ENCODE results near the gene TRIM63.

TRIM63 gene

GRCh38 chr1:26031611-26032220, 35.7 kb downstream of the TRIM63 start:
- DNase-seq, result no peak

DNA sequence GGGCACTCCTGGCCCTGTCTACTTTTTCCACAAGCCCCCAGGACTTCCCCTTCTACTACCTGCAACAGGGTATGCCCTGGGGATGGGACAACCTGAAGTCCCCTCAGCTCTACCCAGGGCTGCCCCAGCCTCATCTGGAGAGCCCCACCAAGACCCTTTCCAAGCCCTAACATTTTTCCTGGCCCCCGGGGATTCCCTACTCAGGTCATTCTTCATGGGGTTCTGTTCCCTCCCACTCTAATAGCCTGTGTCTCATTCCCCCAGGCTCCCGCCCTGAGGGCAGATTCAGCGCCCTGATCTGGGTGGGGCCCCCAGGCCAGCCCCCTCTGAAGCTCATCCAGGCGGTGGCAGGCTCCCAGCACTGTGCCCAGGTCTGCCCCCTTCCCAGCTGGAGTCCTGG, 36.2 kb downstream of the TRIM63 start:
- DNase-seq, result no peak

- DNase-seq, result no peak
These were observed 37.5 kb downstream of the TRIM63 start for GRCh38 chr1:26029864-26030481.

- DNase-seq, result no peak
These were observed 38.2 kb downstream of the TRIM63 start for GRCh38 chr1:26029054-26029863.

GRCh38 chr1:26028490-26028980, 38.9 kb downstream of the TRIM63 start:
- no peak for DNase-seq

GRCh38 chr1:26027716-26028489, 39.5 kb downstream of the TRIM63 start:
- DNase-seq, result no peak

DNA sequence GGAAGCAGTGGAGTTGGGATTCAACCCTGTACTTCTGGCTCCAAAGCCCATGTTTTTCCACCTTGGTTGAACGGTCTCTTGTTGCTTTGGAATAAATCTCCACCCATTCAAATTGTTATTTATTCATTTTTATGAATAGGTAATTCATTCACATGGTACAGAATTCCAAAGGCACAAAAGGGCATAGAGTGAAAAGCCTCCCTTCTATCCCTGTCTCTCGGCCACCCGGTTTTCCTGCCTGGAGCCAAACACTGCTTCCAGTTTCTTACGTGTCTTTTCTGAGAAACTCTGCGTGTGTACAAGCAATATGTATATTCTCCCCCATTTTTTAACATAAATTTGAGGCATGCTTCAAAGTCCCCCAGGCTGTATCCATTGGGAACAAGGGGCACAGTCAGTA, 41.9 kb downstream of the TRIM63 start:
- DNase-seq, result no peak

DNA sequence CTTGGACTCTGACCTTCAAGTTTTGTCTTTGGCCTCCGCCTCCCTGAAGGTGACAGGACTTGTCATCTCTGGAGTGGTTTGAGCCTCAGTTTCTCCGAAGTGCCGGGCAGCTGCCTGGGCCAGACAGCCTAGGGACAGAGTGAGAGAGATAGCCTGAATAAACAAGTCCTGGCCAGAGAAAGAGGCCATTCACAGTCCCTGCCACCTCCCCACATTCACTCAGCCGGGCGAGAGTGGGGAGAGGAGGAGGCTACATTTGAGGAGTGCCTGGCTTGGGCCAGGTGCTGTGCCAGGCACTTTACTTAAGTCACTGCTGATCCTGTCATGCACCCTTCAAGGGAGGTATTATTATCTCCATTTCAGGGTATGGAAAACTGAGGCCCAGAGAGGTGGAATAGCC, 42.4 kb downstream of the TRIM63 start:
- no peak for DNase-seq

- DNase-seq, result no peak
These were observed 43.6 kb downstream of the TRIM63 start for GRCh38 chr1:26023826-26024225.

- DNase-seq, result no peak
These were observed 44.4 kb downstream of the TRIM63 start for GRCh38 chr1:26023009-26023408.

DNA sequence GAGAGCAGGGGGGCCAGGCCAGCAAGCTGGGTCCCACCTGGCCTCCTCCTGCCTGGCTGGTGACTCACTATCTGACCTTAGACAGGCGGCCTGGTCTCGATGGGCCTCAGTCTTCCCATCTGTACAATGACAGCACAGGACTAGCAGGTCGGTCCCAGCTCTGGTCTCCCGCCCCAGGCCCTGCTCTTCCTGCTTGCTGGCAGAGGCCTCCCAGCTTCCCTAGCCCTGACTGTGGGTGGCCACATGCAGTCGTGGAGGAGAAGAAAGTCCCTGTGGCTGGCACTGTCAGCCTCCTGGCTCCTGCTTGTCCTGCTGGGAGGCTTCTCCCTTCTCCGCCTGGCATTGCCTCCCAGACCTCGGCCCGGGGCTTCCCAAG, 45.0 kb downstream of the TRIM63 start:
- no peak for DNase-seq

DNA sequence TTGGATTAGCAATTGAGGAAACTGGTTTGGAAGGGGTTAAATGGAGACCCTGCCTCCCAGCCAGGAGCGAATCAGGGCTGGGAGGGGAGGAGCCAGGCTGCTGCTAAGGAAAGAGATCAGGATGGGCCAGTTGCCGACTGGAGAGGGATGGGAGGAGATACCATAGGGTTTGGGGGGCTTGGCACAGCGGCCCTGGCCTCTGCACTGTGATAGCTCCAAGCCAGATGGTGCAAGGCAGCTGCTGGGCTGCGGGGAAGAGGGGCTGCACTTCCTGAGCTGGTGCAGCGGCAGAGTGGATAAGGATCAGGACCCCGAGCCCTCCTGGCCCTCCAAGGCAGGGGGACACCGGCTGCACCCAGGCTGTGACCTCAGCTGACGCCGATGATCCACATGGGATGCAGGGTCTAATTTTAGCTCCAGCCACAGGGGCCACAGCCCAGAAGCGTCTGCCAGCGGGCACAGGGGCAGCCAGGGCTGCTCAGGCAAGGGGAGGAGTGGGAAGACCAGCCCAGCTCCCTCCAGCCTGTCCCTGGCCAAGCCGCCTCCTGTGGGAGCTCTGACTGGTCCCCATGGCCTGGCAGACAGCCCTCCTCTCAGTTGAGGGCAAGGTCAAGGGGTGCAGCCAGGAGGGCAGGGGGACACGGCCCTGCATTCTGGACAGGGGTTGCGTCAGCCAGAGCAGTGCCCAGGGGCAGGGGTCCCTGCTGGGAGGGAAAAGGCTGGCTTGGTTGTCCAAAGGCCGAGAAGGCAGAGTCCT, 45.6 kb downstream of the TRIM63 start, which contains the start of gene EXTL1:
EXTL1 (plus strand) TSS at position 129 of the 757 bp plus-strand sequence. CDS start 872 bp downstream, outside the sequence.
- no peak for DNase-seq

DNA sequence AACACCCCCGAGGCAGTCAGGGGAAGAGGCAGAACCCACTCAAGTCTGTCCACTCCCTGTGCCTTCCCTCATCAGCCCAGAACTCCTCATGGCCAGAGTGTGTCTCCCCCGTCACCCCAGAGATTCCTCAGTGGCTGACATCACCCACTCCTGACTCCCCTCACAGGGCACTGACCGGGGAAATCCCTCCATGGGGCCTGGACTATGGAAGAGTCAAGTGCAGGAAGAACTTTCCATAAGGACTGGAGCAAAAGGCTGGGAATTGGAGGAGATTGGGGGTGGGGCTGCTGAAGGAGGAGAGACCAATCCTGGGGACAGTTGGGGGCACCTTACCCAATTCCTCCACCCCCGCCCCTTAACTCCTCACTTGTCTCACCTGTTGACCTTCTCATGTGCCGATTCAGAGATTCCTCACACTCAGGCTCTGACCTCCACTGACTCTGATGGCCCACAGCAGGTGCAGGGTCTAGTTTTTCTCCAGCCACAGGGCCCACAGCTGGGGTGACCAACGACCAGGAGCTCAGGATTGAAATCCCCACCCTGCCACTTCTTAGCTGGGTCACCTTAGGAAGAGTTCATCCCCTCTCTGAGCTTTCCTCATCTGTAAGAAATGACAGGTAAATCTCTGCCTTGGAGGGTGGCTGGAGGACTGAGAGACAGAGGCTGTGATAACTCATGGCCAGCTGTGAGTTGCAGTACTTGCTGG, 46.3 kb downstream of the TRIM63 start:
- DNase-seq, result no peak

GRCh38 chr1:26020330-26020768, 47.1 kb downstream of the TRIM63 start:
- no peak for DNase-seq

DNA sequence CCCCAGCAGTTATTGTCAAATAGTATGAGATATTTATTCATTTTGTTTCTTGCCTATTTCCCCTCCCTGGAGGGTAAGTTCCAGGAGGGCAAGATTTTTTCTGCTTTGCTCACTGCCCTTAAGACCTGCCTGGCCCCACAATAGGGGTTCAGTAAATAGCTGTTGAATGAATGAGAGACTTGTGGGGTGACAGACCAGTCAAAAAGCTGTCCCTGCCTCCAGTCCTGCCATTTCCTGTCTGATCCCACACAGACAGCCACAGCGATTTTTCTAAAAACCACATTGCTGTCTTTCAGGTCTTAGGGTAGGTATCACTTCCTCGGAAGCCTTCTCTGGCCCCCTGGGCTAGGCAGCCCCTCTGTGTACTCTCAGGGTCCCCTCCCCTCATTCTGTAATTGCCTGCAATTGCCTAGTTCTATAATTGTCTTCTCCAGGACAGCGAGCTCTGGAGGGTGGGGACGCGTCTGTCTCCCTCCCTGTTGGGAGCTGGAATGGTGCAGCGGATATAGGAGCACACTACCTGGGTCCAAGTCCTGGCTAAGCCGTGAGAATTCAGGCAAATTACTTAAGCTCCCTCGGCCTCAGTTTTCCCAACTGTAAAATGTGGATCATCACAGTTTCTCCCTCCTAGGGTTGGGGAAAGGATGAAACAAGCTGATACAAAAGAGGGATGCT, 47.7 kb downstream of the TRIM63 start:
- no peak for DNase-seq

DNA sequence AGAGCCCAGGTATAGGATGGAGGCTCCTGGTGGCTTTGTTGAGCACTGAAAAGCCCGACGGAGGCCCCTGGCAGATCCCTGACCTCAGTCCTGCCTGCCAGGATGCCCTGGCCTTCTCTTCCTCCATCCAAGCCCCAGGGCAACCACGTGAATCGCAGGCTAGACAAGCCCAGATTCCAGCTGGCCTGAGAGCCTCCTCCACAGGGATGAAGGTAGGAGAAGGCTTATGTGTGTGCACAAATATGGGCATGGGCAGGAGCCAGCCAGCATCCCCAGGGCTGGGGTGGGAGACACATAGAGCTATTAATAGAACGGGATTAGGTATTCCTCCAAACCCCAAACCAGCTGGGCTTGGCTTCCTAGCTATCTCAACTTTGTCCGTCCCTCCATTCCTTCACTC, 49.8 kb downstream of the TRIM63 start:
- no peak for DNase-seq

DNA sequence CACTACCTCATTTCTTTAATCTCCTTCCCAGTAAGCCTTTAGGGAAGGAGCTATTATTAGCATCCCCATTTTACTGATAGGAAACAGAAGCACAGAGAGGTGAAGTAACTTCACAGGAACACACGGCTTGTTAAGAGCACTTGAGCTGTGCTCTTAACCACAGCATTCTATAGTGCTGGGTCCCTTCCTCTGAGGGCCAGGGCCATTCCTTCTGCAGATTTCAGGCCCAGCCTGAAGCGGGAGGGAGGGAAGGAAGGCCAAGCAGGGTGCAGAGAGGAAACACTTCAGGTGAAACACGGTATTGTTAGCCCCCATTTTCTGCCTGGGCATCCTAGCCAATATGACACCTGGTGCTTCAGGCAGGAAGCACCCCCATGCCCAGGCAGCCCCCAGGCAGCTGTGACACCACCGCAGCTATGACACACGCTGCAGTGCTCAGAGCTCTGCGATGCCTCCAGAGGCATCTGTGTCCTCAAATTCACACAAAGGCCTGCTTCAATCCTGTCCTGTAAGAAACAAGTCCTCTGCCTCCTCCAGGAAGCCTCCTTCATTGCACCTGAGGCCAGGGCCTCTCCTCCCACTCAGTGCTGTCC, 50.4 kb downstream of the TRIM63 start:
- no peak for DNase-seq

GRCh38 chr1:26016258-26016952, 51.0 kb downstream of the TRIM63 start:
- DNase-seq, result no peak

GRCh38 chr1:26015358-26015757, 52.1 kb downstream of the TRIM63 start:
- DNase-seq, result no peak

- no peak for DNase-seq
These were observed 53.3 kb downstream of the TRIM63 start for GRCh38 chr1:26014179-26014578.
